Uterus (tissue), 4 donors: Measurements from ENCODE around the gene SCAMP4. TPM values are rescaled to one million over a fixed set of nuclear protein-coding genes. Genes with fewer than 3 reads are reported as not detected.

Source experiments
- DNase-seq, 2 donors: peaks; one replicate each; pipeline ENCODE4 v3.0.0-alpha.2; 2019 to 2020
- H3K27ac ChIP-seq, 2 donors: fragments of 200-600 bp; sonication (generic); 1 replicate in 1 of 2; 2 replicates in 1 of 2; pipeline ENCODE4 v1.5.1; 2016 to 2018
- H3K27me3 ChIP-seq, 2 donors: fragments of 200-600 bp; sonication (generic); one replicate each; pipeline ENCODE4 v1.5.1; 2018 to 2019; ENCODE audit warnings: control low read depth in 1 of 2
- H3K36me3 ChIP-seq, 2 donors: fragments of 200-600 bp; sonication (generic); one replicate each; pipeline ENCODE4 v1.5.1; 2019; ENCODE audit warnings: control low read depth in 1 of 2
- H3K4me1 ChIP-seq, 2 donors: fragments of 200-600 bp; sonication (generic); one replicate each; pipeline ENCODE4 v1.5.1; 2018 to 2019; ENCODE audit warnings: control low read depth in 1 of 2
- H3K4me3 ChIP-seq, 2 donors: fragments of 200-600 bp; sonication (generic); 1 replicate in 1 of 2; 2 replicates in 1 of 2; pipeline ENCODE4 v1.5.1; 2018 to 2019; ENCODE audit warnings: mild to moderate bottlenecking in 1 of 2
- H3K9me3 ChIP-seq, 2 donors: fragments of 200-600 bp; sonication (generic); one replicate each; pipeline ENCODE4 v1.5.1; 2019; ENCODE audit warnings: control low read depth in 1 of 2
- POLR2A ChIP-seq, 2 donors: fragments of 450-650 bp; IDR thresholded peaks; one replicate each; pipeline ENCODE4 v1.6.1; 2016; ENCODE audit warnings: antibody characterized with exemption in 2 of 2, mild to moderate bottlenecking in 1 of 2, moderate library complexity in 1 of 2
- intact Hi-C: fragments of 100-400 bp; cut with DNase I; formaldehyde crosslinking; loops from one replicate; pipeline ENCODE4 v1.15.1; 2023; ENCODE audit warnings: low total_unique reads
- total RNA-seq, 4 donors: library from RNA; depleted of rRNA in 3 of 4; stranded (reverse); fragments of >200 nt in 3 of 4; gene quantifications; one replicate each; pipeline versions ENCODE4 v1.1.0 to v1.2.4, GENCODE V29; 2014 to 2023
- TF ChIP-seq, protein P1 (sequence below), 4 experiments: fragments of 200-600 bp in 2 of 4; fragments of 450-650 bp in 2 of 4; sonication (generic) in 2 of 4; IDR thresholded peaks; one replicate each; pipeline ENCODE4 v1.5.1; 2016 to 2019; ENCODE audit warnings: antibody characterized with exemption in 4 of 4, mild to moderate bottlenecking in 2 of 4, moderate library complexity in 1 of 4
- donor health status: DM: yes; HTN: yes; CAD: no.

The SCAMP4 gene
- total RNA-seq, 4 donors from 2014 or later: 9.5 to 68.9 (median 28.0) TPM

DNA sequence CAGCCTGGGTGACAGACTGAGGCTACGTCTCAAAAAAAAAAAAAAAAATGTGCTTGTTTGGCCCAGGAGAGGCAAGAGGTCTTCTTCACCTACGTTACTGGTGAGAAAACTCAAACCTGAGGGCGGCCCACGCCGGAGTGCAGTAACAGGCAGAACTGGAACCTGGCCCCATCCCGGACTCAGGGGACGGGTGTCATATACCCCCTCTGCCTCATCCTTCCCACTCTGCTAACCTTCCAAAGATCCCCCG lies 414 bp upstream of the SCAMP4 start:
- intact Hi-C loops: no loop called here
- peaks cover 0 to 7% of the 10 kb centered on the region in 2 donors for H3K4me1 ChIP-seq
- peak overlapping the region in 1 of 2 donors; percentile 42 for H3K4me3 ChIP-seq
- H3K27ac ChIP-seq: peak overlapping the region; percentile 80 to 86
- TF ChIP-seq, protein P1, sequence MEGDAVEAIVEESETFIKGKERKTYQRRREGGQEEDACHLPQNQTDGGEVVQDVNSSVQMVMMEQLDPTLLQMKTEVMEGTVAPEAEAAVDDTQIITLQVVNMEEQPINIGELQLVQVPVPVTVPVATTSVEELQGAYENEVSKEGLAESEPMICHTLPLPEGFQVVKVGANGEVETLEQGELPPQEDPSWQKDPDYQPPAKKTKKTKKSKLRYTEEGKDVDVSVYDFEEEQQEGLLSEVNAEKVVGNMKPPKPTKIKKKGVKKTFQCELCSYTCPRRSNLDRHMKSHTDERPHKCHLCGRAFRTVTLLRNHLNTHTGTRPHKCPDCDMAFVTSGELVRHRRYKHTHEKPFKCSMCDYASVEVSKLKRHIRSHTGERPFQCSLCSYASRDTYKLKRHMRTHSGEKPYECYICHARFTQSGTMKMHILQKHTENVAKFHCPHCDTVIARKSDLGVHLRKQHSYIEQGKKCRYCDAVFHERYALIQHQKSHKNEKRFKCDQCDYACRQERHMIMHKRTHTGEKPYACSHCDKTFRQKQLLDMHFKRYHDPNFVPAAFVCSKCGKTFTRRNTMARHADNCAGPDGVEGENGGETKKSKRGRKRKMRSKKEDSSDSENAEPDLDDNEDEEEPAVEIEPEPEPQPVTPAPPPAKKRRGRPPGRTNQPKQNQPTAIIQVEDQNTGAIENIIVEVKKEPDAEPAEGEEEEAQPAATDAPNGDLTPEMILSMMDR (IDR thresholded peaks at IDR 0.05): peak in 1 of 4 experiments; percentile 5
- TF ChIP-seq POLR2A (IDR thresholded peaks at IDR 0.05): no peak
- no peaks in the 10 kb centered on the region for H3K9me3 ChIP-seq
- no peaks in the 10 kb centered on the region for H3K36me3 ChIP-seq
- no peaks in the 10 kb centered on the region for H3K27me3 ChIP-seq
- DNase-seq: no peak

DNA sequence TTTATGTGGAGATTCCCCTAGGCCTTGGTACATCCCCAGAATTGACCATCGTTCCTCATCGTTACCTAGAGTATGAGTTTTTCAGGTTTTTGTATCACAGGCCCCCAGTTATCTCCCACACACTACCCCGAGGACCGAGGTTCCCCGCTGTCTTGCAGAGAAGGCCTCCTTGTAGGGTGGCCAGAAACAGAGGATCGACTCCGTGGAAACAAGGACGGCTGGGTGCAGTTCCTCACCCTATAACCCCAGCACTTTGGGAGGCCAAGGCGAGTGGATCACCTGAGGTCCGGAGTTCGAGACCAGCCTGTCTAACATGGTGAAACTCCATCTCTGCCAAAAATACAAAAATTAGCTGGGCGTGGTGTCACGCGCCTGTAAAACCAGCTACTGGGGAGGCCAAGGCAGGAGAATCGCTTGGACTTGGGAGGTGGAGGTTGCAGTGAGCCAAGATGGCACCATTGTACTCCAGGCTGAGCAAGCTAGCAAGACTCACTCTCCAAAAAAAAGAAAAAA lies 720 bp downstream of the SCAMP4 start:
- intact Hi-C loops: no loop called here
- Histone ChIP-seq H3K4me3 (peak overlapping the region; percentile 42 to 65), H3K27me3 (no peaks in the 10 kb centered on the region), H3K36me3 (no peaks in the 10 kb centered on the region), H3K4me1 (peaks cover 0 to 7% of the 10 kb centered on the region in 2 donors), H3K9me3 (no peaks in the 10 kb centered on the region), H3K27ac (peak overlapping the region; percentile 81 to 86)
- DNase-seq: no peak
- TF ChIP-seq POLR2A (IDR thresholded peaks at IDR 0.05): no peak
- TF ChIP-seq, protein P1 (IDR thresholded peaks at IDR 0.05): no peak

DNA sequence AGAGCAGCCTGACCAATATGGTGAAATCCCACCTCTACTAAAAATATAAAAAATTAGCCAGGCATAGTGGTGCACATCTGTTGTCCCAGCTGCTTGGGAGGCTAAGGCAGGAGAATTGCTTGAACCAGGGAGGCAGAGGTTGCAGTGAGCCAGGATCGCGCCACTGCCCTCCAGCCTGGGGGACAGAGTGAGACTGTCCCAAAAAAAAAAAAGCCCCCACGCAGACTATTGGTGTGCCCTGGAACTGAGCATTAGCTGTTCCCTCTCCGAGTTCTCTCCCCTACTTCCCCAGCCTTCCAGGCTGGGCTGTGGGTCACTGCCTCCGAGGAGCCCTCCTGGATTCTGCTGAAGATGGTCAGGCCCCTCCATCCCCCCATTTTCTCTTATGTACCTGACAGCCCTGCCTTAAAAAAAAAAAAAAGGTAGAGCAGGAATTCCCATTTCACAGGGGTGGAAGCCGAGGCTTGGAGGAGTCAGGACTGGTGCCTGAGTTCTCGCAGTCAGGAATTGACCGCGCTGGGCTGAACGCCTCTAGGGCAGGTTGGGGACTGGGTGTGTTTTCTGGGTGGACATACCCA lies 1.9 kb downstream of the SCAMP4 start:
- Histone ChIP-seq H3K9me3 (no peaks in the 10 kb centered on the region), H3K27ac (no peak overlapping the region), H3K27me3 (no peaks in the 10 kb centered on the region), H3K4me1 (peaks cover 0 to 7% of the 10 kb centered on the region in 2 donors), H3K4me3 (no peak overlapping the region), H3K36me3 (no peaks in the 10 kb centered on the region)
- TF ChIP-seq POLR2A (IDR thresholded peaks at IDR 0.05): no peak
- TF ChIP-seq, protein P1 (IDR thresholded peaks at IDR 0.05): no peak
- intact Hi-C loops: no loop called here
- no peak for DNase-seq

DNA sequence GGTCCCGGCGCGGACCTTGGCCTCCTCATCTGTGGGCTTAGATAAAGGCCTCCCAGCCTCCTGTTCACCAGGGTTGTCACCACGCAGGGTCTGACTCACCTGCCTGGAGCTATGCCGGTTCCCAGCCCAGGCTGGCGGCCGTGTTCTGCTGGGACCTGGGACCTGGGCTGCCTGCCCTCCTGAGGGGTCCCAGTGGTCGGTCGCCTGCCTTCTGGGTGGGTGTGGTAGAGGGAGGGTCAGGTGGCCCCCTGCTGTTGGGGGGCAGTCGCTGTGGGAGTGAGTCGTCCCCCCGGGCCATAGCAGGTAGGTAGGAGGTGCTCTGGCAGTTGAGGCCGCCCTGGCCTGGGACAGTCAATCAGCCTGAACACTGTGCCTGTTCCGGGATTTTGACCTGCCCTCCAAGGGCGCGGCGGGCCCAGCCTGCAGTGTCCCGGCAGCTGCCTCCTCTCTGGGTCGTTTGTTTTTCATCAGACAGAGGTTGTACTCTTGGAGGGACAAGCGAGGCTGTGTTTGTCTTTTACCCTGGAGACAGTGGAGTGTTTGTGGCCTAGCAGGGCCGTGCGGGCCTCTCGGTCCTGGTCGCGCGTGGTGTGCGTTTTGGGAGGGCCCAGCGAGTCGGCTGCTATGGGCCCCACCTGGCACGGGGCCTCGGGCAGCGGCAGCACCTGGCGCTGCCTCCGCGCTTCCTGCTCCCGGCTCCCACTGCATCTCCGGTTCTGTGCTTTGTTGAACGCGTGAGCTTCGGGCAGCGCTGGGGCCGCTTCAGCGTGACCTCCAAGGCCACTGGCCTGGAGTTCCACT lies 2.6 kb downstream of the SCAMP4 start:
- TF ChIP-seq, protein P1 (IDR thresholded peaks at IDR 0.05): no peak
- TF ChIP-seq POLR2A (IDR thresholded peaks at IDR 0.05): no peak
- Histone ChIP-seq H3K27ac (no peak overlapping the region), H3K4me1 (peaks cover 0 to 7% of the 10 kb centered on the region in 2 donors), H3K27me3 (no peaks in the 10 kb centered on the region), H3K9me3 (no peaks in the 10 kb centered on the region), H3K36me3 (no peaks in the 10 kb centered on the region), H3K4me3 (no peak overlapping the region)
- DNase-seq: no peak
- intact Hi-C loops: no loop called here

DNA sequence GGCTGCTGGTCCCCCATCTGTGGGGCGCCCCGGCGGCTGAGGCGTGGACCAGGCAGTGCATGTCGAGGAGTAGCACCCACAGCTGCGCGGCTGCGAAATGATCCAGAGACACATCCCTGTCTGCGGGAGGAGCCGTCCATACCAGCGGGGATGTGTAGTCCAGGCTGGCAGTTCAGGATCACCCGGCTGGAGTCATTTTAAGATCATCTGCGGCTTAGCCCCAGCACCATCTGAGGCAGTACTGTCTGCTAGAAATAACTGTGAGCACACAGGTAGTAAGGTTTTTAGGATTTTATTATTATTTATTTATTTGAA lies 3.1 kb downstream of the SCAMP4 start:
- no peak for DNase-seq
- Histone ChIP-seq H3K4me3 (no peak overlapping the region), H3K4me1 (peaks cover 0 to 7% of the 10 kb centered on the region in 2 donors), H3K9me3 (no peaks in the 10 kb centered on the region), H3K36me3 (no peaks in the 10 kb centered on the region), H3K27me3 (no peaks in the 10 kb centered on the region), H3K27ac (no peak overlapping the region)
- TF ChIP-seq POLR2A (IDR thresholded peaks at IDR 0.05): no peak
- TF ChIP-seq, protein P1 (IDR thresholded peaks at IDR 0.05): no peak
- intact Hi-C loops: no loop called here
